Uterus (tissue), 4 donors: ENCODE data around the gene CNPPD1. TPM values are rescaled to one million over a fixed set of nuclear protein-coding genes. Genes with fewer than 3 reads are reported as not detected.

Source experiments
- DNase-seq, 2 donors: peaks; one replicate each; pipeline ENCODE4 v3.0.0-alpha.2; 2019 to 2020
- H3K27ac ChIP-seq, 2 donors: fragments of 200-600 bp; sonication (generic); 1 replicate in 1 of 2; 2 replicates in 1 of 2; pipeline ENCODE4 v1.5.1; 2016 to 2018
- H3K27me3 ChIP-seq, 2 donors: fragments of 200-600 bp; sonication (generic); one replicate each; pipeline ENCODE4 v1.5.1; 2018 to 2019; ENCODE audit warnings: control low read depth in 1 of 2
- H3K36me3 ChIP-seq, 2 donors: fragments of 200-600 bp; sonication (generic); one replicate each; pipeline ENCODE4 v1.5.1; 2019; ENCODE audit warnings: control low read depth in 1 of 2
- H3K4me1 ChIP-seq, 2 donors: fragments of 200-600 bp; sonication (generic); one replicate each; pipeline ENCODE4 v1.5.1; 2018 to 2019; ENCODE audit warnings: control low read depth in 1 of 2
- H3K4me3 ChIP-seq, 2 donors: fragments of 200-600 bp; sonication (generic); 1 replicate in 1 of 2; 2 replicates in 1 of 2; pipeline ENCODE4 v1.5.1; 2018 to 2019; ENCODE audit warnings: mild to moderate bottlenecking in 1 of 2
- H3K9me3 ChIP-seq, 2 donors: fragments of 200-600 bp; sonication (generic); one replicate each; pipeline ENCODE4 v1.5.1; 2019; ENCODE audit warnings: control low read depth in 1 of 2
- POLR2A ChIP-seq, 2 donors: fragments of 450-650 bp; IDR thresholded peaks; one replicate each; pipeline ENCODE4 v1.6.1; 2016; ENCODE audit warnings: antibody characterized with exemption in 2 of 2, mild to moderate bottlenecking in 1 of 2, moderate library complexity in 1 of 2
- intact Hi-C: fragments of 100-400 bp; cut with DNase I; formaldehyde crosslinking; loops from one replicate; pipeline ENCODE4 v1.15.1; 2023; ENCODE audit warnings: low total_unique reads
- total RNA-seq, 4 donors: library from RNA; depleted of rRNA in 3 of 4; stranded (reverse); fragments of >200 nt in 3 of 4; gene quantifications; one replicate each; pipeline versions ENCODE4 v1.1.0 to v1.2.4, GENCODE V29; 2014 to 2023
- TF ChIP-seq, protein P1 (sequence below), 4 experiments: fragments of 200-600 bp in 2 of 4; fragments of 450-650 bp in 2 of 4; sonication (generic) in 2 of 4; IDR thresholded peaks; one replicate each; pipeline ENCODE4 v1.5.1; 2016 to 2019; ENCODE audit warnings: antibody characterized with exemption in 4 of 4, mild to moderate bottlenecking in 2 of 4, moderate library complexity in 1 of 4
- donor health status: DM: yes; HTN: yes; CAD: no.

CNPPD1 gene
- 10 to 100 TPM in 3 of 4 donors, 1 to 10 TPM in 1; 3.1 to 56.2 (median 35.8) TPM for total RNA-seq

DNA sequence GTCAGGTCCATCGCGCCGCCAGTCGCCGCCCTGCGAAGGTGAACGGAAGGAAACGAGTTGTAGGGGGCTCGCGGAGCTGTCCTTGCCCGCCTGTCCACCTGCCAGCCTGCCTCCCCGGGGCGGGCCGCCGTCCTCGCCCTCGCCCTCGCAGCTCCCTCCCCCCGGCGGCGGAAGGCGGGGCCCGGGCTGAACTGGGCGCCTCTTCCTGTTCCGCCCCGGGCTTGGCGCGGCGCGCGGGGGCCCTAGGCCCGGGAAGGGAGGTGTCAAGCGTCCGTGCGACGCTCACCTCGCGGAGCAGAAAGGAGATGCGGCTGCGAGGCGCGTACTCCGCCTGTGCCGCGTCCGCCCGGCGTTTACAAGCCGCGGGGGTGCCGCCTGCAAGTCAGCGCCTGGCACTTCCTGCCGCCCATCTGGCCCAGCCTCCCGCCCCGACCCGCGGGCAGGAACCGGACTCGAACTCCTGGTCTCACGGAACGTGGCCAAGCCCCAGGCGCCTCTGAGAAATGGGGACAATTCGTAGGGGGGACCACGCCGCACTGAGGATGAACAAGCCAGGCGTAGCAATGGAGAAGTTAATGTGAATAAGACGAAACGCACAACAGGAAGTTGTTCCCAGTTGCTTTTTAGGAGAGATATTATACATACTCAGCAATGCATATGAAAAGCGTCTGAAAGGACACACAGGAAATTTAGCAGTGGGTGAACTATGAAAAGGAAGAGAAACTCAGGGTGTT lies at the start of gene CNPPD1:
Gene CNPPD1, minus strand, starts transcription at position 108 of the 734 bp plus-strand sequence. Its CDS starts 97 bp downstream, at position 11.
- intact Hi-C loops = no loop called here
- no peaks in the 10 kb centered on the region for H3K9me3 ChIP-seq

DNA sequence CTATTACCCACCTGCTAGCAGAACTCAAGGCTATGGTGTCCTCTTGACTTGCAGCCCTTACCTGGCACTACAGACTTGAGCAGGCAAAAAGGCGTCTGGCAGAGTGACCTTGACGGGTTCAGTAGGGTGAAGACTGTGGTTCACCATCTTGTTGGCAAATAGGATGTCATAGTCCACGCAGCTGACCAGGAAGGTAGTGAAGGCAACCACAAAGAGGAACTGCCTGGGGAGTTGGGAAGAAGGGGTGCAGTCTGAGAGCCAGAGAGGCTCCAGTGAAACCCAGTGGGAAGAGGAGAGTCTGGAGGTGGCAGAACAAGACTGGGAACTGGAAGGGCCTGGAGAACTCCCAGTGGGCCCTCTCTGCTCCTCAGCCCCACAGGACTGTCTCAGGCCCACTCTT lies 48.6 kb upstream of the CNPPD1 start:
- no peaks in the 10 kb centered on the region for H3K9me3 ChIP-seq
- H3K4me1 ChIP-seq = peaks cover 0 to 7% of the 10 kb centered on the region in 2 donors
- no peak for DNase-seq
- H3K36me3 ChIP-seq = no peaks in the 10 kb centered on the region
- no peak overlapping the region for H3K4me3 ChIP-seq
- H3K27ac ChIP-seq = no peak overlapping the region
- no peaks in the 10 kb centered on the region for H3K27me3 ChIP-seq
- no peak for TF ChIP-seq POLR2A (IDR thresholded peaks at IDR 0.05)
- TF ChIP-seq, protein P1, sequence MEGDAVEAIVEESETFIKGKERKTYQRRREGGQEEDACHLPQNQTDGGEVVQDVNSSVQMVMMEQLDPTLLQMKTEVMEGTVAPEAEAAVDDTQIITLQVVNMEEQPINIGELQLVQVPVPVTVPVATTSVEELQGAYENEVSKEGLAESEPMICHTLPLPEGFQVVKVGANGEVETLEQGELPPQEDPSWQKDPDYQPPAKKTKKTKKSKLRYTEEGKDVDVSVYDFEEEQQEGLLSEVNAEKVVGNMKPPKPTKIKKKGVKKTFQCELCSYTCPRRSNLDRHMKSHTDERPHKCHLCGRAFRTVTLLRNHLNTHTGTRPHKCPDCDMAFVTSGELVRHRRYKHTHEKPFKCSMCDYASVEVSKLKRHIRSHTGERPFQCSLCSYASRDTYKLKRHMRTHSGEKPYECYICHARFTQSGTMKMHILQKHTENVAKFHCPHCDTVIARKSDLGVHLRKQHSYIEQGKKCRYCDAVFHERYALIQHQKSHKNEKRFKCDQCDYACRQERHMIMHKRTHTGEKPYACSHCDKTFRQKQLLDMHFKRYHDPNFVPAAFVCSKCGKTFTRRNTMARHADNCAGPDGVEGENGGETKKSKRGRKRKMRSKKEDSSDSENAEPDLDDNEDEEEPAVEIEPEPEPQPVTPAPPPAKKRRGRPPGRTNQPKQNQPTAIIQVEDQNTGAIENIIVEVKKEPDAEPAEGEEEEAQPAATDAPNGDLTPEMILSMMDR (IDR thresholded peaks at IDR 0.05) = no peak
- intact Hi-C loops = no loop called here

More for the DNA sequence above, at the start of gene CNPPD1:
- Histone ChIP-seq H3K4me1 (peaks cover 0 to 7% of the 10 kb centered on the region in 2 donors), H3K4me3 (peak within 1 kb of the TSS; percentile 82 to 83), H3K27ac (peak within 1 kb of the TSS; percentile 97 to 98), H3K36me3 (no peaks in the 10 kb centered on the region), H3K27me3 (no peaks in the 10 kb centered on the region)
- DNase-seq = peak; percentile 82 to 88
- TF ChIP-seq POLR2A (IDR thresholded peaks at IDR 0.05) = peak; percentile 91 to 99
- TF ChIP-seq, protein P1 (IDR thresholded peaks at IDR 0.05) = peak in 1 of 4 experiments; percentile 13

DNA sequence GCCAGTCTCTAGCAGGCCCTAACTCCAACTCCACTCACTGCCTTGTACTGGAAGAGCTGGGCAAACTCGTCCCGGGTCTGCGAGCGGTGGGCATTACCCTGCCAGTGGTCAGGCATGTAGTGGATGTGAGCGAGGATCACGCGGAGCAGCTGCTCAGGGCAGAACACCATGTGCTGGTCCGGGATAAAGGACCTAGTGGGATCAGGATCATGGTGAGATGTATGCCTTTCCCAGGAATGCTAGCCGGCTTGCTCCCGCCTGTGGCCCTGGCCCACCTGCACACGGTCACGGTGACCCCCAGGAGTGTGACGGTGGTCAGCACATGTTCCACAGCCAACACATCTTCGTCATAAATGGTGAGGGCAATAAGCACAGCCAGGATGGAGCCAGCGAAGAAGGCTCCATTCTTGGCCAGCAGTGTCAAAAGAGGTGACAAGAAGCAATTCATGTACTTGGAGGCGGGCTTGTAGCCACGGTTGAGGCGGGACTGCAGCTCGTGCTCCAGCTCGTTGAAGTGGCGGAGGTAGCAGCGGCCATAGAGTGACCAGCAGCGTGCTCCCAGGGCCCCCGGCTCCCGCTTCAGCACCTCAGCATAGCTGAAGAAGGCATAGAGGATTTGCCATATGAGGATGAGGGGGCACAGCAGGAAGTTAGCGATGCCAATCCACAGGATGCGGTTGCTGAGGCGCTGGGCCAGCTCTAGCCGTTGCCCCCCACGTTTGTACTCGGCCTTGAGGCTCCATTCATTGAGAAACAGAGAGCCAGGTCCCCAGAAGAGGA lies 47.3 kb upstream of the CNPPD1 start:
- intact Hi-C loops = no loop called here
- Histone ChIP-seq H3K27ac (no peak overlapping the region), H3K27me3 (no peaks in the 10 kb centered on the region), H3K4me3 (no peak overlapping the region), H3K9me3 (no peaks in the 10 kb centered on the region), H3K4me1 (peaks cover 0 to 13% of the 10 kb centered on the region in 2 donors), H3K36me3 (no peaks in the 10 kb centered on the region)
- no peak for DNase-seq
- TF ChIP-seq POLR2A (IDR thresholded peaks at IDR 0.05) = no peak
- TF ChIP-seq, protein P1 (IDR thresholded peaks at IDR 0.05) = no peak

DNA sequence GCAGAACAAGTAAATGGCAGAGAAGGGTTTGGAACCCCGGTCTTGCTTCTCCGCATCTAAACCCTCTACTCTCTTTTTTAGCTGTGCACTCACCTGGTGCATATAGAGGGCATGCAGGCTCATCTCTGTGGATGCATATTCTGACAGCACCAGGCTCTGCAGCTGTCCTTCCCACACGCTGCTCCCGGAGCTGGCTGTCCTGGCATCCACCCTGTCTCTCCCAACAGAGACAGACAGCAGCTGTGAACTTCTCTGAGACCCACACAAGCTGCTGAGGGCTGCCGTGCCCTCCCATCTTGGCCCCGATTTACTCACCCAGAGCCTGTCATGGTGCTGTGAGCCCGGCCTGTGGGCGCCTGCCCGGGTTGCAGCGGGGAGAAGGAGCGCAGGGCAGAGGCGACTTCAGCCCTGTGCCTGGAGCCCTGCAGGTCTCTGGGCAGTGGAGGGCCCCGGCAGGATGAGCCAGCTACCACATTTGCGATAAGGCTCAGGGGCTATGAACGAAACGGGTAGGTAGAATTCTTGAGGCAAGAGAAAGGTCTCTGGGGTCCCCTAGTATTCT lies 45.3 kb upstream of the CNPPD1 start:
- no peaks in the 10 kb centered on the region for H3K9me3 ChIP-seq
- TF ChIP-seq, protein P1 (IDR thresholded peaks at IDR 0.05) = no peak
- TF ChIP-seq POLR2A (IDR thresholded peaks at IDR 0.05) = no peak
- no peaks in the 10 kb centered on the region for H3K27me3 ChIP-seq
- H3K27ac ChIP-seq = no peak overlapping the region
- H3K4me1 ChIP-seq = peaks cover 0 to 11% of the 10 kb centered on the region in 2 donors
- DNase-seq = no peak
- no peaks in the 10 kb centered on the region for H3K36me3 ChIP-seq
- intact Hi-C loops = no loop called here
- H3K4me3 ChIP-seq = no peak overlapping the region
